Daoy (cell line): Measurements from ENCODE around the gene CHST15. TPM values are rescaled to one million over a fixed set of nuclear protein-coding genes. Genes with fewer than 3 reads are reported as not detected.
"Not testable (repeated sequence)": the region's sequence is repeated elsewhere in the genome, so short reads cannot be mapped to it uniquely, and the experiment has no call there.

ENCODE experiments used
- DNase-seq: peaks from one replicate; pipeline ENCODE4 v3.0.0-alpha.2; 2015; ENCODE audit warnings: low read depth
- total RNA-seq: library from RNA; depleted of rRNA; stranded (reverse); fragments of >200 nt; shearing (Covaris generic); gene quantifications from 2 replicates; pipeline ENCODE4 v1.2.3, GENCODE V29; 2014

The CHST15 gene
- total RNA-seq, 1 experiment from 2014 or later = 11.8 TPM

GRCh38 chr10:124045276-124045675 lies 48.1 kb downstream of the CHST15 start:
- no peak for DNase-seq

DNA sequence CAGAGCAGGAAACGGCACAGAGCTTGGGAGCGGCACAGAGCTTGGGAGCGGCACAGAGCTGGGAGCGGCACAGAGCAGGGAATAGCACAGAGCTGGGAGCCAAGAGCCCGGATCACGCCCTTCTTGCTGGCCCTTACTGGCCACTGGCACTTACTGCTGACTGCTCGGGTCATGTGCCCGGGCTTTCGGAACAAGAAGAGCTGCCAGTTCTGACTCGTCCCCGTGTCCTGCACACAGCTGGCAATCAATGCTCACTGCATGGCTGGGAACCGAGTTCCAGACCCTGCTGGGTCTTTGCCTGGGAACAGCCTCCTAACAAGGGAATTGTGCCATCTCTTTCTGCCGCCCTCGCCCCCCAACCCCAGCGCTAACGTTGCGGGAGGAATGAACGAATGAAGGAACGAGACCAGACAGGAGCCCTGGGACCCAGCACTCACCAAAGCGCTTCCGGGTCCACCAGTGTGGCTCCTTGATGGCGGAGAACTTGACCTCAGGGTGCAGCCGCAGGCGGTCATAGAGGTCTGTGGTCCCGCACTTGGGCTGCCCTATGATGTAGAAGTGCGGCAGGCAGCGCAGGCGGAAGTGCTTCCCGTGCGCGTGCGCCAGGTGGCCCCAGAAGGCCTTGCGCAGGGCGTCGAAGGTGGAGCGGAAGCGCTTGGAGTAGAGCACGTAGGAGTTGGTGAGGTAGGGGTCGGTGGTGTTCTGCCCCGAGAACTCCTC lies 49.1 kb downstream of the CHST15 start:
- no peak for DNase-seq

DNA sequence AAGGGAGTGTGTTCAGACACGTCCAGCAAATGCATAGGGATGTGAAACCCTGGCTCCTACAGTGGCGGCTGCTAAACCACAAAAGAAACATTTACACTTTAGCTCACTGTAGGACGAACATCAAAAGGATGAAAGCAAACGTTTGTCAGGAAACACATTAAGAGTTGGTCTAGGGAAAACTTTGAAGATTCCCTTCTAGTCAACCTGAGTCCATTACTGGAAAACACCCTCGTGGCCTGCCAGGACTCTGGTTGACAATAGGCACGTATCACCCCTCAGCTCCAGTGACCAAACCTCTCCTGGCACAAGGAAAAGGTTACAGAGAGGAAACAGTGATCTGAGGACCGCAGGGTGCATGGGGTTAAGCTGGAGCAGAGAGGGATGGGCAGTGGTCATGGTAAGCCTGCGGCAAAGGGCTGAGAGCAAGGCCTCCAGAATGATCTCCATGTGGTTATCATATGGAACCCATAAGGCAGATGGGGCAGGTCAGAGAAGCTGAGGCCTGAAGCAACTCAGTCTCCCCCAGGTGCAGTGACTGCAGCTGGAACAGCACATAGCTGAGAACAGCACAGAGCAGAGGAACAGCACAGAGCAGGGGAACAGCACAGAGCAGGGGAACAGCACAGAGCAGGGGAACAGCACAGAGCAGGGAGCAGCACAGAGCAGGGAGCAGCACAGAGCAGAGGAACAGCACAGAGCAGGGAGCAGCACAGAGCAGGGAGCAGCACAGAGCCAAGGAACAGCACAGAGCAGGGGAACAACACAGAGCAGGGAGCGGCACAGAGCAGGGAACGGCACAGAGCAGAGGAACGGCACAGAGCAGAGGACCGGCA lies 49.9 kb downstream of the CHST15 start:
- no peak for DNase-seq

DNA sequence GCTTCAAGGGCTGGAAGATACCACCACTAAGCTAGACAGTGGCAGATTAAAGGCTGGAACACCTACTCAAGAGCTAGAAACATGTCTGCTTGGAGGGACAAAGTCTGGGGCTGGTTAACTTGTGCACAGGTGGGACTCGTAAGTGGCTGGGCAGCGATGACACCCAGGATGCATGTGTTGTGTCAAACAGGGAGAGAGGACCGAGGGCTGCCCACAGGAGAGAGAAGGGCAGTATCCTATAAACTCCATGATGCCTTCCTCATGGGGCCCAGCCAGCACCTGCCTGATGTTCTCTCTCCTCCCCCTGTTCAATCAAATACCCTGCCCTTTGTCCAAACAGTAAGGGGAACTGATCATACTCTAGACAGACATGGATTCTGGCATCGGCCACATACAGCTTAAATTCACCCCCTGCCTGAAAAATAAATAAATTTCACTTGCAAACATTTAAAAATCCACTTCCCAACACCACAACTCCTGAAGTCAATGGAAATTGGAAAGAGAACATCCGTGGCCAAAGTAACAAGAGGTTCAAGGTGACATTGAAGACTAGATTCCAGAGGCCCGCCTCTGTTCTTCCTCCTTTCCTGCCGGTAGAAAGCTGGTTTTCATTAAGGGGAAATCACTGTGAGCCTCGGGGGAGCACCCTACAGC lies 50.6 kb downstream of the CHST15 start:
- no peak for DNase-seq

GRCh38 chr10:124041675-124042445 lies 51.5 kb downstream of the CHST15 start:
- no peak for DNase-seq

GRCh38 chr10:124040451-124041188 lies 52.8 kb downstream of the CHST15 start:
- no peak for DNase-seq

GRCh38 chr10:124039483-124040013 lies 53.9 kb downstream of the CHST15 start:
- DNase-seq = no peak

DNA sequence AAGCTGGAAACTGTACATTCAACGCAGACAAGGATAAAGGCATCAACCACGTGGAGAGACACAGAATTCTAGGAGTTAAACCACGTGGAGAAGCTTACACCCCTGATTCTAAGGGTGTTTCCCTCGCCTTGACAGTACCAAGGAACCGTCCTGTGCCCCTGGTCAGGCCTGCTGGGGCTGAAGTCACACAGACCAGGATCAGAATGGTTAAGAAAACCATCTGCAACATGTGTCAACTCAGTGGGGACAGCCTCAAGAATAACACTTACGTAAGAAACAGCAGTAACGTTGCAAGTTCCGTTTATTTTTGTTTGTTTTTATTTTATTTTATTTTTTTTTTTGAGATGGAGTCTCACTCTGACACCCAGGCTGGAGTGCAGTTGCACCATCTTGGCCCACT lies 55.6 kb downstream of the CHST15 start:
- DNase-seq = no peak

DNA sequence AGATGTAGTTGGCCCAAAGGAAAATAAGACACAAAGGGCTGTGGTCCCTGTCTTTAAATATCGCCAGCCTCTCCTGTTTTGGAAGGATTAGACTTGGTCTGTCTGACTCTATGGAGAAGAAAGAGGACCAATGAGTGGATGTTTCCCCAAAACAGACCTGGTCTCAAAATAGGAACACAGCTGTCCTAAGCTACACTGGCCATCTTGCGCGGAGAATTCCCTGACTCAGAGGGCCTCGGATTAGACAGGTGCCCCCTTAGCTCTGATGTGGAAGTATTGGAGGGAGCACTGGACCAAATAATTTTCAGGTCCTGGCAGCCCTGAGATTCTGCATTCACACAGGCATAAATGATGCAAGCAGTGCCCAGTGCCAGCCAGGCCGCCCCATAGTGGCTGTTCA lies 56.1 kb downstream of the CHST15 start:
- no peak for DNase-seq

DNA sequence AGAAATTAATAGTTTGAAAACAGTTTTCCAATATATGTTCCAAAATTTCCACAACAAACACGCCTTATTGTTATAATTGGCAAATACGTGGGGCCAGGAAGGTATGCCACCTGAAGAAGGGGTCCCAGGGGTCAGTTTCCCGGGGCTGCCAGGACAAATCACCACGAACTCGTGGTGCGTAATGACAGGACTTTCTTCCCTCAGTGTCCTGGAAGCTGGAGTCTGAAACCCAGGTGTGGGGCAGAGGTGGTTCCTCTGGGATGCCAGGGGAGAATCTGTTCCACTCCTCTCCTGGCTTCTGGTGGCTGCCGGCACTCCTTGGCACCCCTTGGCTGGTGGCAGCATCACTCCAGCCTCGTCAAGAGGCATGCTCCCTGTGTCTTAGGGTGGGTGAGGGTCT lies 56.7 kb downstream of the CHST15 start:
- no peak for DNase-seq

DNA sequence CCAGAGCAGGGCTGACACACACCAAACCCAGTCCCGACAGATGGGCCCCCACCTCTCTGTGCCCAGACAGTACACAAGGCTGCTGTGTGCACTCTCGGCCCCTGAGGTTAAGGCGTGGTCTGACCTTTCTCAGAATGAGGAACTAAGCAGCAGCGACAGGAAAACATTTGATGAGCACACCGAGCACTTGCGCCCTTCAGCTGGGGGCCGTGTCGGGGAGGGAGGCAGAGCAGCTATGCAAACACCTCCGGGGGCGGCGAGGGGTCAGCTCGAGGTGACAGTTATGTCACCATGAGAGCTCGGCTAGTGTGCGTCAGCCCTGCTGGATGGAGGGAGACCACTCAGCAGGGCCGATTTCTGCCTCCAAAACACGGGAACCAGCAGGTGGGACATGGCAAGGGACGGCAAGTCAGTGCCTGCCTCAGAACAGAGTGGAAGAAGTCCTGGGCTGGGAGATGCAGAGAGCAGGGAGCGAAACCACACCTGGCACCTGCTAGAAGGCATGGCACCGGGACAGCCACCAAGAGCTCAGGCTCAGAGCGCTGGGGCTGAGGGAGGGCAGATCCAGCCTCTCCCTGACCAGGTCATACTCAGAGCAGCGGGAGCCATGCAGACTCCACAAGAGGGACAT lies 57.4 kb downstream of the CHST15 start:
- no peak for DNase-seq

- no peak for DNase-seq
These were observed 58.0 kb downstream of the CHST15 start for GRCh38 chr10:124035306-124035927.

DNA sequence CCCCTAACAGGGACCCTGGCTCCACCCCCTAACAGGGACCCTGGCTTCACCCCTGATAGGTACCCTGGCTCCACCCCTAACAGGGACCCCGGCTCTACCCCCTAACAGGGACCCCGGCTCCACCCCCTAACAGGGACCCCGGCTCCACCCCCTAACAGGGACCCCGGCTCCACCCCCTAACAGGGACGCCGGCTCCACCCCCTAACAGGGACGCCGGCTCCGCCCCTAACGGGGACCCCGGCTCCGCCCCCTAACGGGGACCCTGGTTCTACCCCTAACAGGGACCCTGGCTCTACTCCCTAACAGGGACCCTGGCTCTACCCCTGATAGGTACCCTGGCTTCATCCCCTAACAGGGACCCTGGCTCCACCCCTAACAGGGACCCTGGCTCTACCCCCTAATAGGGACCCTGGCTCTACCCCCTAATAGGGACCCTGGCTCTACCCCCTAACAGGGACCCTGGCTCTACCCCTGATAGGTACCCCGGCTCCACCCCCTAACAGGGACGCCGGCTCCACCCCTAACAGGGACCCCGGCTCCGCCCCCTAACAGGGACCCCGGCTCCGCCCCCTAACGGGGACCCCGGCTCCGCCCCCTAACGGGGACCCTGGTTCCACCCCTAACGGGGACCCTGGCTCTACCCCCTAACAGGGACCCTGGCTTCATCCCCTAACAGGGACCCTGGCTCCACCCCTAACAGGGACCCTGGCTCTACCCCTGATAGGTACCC lies 58.7 kb downstream of the CHST15 start:
- DNase-seq = not testable (repeated sequence)

GRCh38 chr10:124033887-124034218 lies 59.5 kb downstream of the CHST15 start:
- peak; percentile 69 for DNase-seq

- peak; percentile 75 for DNase-seq
These were observed 60.2 kb downstream of the CHST15 start for GRCh38 chr10:124032971-124033886.

DNA sequence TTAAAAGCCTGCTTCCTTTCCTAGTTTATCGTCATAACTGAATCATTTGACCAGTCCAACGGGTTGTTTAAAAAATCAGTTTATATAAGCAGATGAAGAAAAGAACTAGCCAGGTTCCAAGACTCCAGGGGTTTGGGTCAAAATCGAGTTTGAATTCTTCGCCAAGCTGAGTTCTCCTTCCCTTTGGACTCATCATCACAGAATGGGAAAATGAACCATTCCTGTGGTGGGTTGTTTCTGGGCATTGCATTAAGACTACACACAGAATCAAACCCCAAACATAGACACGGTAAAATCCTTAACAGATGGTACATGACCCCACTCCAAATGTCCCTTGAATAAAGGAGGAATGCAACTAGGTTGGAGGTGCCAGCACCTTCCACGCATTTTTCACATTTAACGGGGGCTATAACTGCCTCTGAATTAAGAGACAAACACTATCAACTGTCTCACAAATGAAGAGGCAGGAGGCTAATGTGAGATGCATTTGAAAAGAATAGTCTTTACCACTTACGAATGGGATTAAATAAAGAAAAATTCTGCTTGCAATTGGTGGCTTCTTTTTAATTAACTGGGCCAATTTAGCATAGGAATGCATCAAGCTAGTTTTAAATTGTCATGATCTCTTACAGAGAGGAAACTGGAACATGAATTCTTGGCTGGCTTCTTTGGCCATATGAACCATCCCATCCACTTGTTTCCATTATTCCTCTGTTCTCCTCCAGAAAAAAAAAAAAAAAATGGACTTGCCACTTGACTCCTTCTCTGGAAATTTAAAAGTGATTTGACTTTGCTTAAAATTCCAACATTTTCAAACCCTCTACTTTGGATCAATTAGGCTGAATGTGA lies 61.1 kb downstream of the CHST15 start:
- DNase-seq = no peak

DNA sequence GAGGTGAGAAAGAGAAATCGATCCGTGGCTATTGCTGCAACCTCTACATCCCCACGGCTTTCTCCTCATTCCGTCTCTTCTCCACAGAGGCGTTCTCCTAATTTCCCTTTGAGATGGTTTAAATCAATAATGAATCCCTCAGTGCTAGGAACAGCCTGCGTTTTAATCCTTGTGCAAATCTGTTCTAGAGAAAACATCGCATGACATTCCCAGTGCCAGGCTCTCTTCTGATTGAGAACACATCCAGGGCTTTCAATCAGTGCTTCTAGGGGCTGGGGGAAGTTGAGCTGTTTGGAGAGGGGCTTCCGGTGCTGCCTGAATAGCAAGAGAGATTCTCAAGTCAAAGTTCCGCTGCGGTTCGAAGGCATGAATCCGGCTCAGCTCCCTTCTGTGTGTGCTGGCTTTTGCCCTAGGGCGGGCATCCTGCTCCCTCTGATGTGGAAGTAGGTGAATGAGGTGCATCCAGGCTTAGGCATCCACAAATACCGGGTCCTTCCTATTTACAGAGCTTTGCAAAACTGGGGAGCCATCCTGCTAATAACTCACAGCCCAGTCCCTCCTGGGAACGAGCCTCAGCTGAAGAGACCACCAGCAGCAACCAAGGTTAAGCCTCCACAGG lies 62.8 kb downstream of the CHST15 start:
- no peak for DNase-seq
